T-helper 1 cell treated with Interleukin-12 subunit alpha and Interleukin-12 subunit beta and Interleukin-4 antibody, amounts not matched to agents 30 μg/mL and 1 μg/mL, for 36 hours (primary cell): ENCODE data around the gene NIT2.

Experiments used
- H3K27ac Mint-ChIP-seq: one replicate; pipeline ENCODE4 v1.8.0; 2021; ENCODE audit warnings: mild to moderate bottlenecking, mixed read lengths
- H3K27me3 Mint-ChIP-seq: one replicate; pipeline ENCODE4 v1.8.0; 2021; ENCODE audit warnings: low read depth, mixed read lengths
- H3K36me3 Mint-ChIP-seq: one replicate; pipeline ENCODE4 v1.8.0; 2021; ENCODE audit warnings: low read depth, mixed read lengths
- H3K4me1 Mint-ChIP-seq: one replicate; pipeline ENCODE4 v1.8.0; 2021; ENCODE audit warnings: low read depth, mixed read lengths
- H3K4me3 Mint-ChIP-seq: one replicate; pipeline ENCODE4 v1.8.0; 2021; ENCODE audit warnings: mild to moderate bottlenecking, moderate library complexity, mixed read lengths
- H3K9me3 Mint-ChIP-seq: one replicate; pipeline ENCODE4 v1.8.0; 2021; ENCODE audit warnings: mixed read lengths

The NIT2 gene, protein sequence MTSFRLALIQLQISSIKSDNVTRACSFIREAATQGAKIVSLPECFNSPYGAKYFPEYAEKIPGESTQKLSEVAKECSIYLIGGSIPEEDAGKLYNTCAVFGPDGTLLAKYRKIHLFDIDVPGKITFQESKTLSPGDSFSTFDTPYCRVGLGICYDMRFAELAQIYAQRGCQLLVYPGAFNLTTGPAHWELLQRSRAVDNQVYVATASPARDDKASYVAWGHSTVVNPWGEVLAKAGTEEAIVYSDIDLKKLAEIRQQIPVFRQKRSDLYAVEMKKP

DNA sequence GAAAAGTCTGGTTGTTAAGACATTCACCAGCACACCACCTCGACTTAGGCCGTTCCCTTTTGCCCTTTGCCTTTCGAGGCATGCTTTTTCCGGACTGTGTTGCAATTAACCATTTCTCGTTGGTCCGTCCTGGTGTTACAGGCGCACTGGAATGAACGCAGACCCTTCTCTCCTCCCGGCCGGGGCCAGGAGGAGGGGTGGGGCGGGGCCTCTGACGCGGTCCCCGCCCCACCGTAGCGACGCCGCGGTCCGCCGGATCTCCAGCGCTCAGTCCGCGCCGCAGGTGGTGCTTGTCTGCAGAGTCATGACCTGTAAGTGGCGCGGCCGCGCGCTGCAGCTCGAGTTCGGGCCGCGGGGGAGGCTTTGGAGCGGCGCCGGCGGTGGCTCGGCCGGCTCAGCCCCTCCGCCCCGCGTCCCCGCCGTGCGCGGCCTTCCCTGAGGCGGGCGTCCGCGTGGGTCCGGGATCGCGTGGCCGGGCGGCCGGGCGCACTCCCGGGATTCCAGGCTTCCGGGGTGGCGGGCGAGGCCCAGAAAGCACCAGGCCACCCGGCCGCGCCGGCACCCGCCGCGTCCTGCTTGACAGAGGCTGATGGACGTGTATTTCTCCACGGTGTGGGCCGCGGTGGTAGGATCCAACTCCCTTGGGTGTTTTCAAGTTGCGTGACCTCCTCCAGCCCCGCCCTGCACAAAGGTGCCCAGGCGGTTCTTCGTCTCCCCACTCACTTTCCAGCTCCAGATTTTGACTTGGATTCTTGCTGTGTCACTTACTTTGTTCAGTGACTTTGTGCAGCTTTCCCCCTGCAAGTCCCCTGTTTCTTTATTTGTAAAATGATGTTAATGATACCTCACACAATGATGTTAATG, at the start of gene NIT2:
Gene NIT2, plus strand, starts transcription at position 270 of the 864 bp plus-strand sequence. Its CDS starts 35 bp downstream, at position 305.
- H3K9me3 Mint-ChIP-seq = no peaks in the 10 kb centered on the region
- peaks cover 13% of the 10 kb centered on the region for H3K4me1 Mint-ChIP-seq
- no peaks in the 10 kb centered on the region for H3K27me3 Mint-ChIP-seq
- H3K36me3 Mint-ChIP-seq = peaks cover 2% of the 10 kb centered on the region
- H3K4me3 Mint-ChIP-seq = peak within 1 kb of the TSS; percentile 90
- H3K27ac Mint-ChIP-seq = peak within 1 kb of the TSS; percentile 90

DNA sequence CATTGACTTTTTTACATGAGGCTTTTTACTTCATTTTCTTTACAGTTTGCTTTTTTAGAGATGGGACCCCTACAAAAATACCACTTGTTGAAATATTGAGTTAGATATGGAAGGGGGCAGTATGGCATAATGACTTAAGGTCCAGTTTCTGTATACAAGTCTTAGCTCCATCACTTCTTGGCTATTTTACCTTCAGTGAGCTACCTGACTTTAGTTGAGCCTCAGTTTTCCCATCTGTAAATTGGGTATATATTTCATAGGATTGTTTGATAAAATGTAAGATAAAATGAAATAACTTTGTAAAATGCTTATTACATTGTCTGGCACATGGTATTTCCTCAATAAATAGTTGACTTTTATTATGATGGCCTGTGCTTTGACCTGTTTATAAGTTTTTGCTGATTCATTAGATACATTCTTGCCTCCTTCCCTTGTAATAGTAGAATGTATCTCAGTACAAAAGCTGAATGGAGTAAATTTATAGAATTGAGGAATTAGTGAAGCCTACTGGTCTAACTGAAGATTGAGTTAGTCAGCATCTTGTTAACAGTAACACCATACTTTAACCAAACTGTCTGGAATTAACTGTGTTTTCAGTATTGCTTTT, 46.2 kb upstream of the NIT2 start:
- Mint-ChIP-seq H3K4me1 (peaks cover 2% of the 10 kb centered on the region), H3K9me3 (no peaks in the 10 kb centered on the region), H3K36me3 (peaks cover 18% of the 10 kb centered on the region), H3K4me3 (no peak overlapping the region), H3K27me3 (no peaks in the 10 kb centered on the region), H3K27ac (no peak overlapping the region)

DNA sequence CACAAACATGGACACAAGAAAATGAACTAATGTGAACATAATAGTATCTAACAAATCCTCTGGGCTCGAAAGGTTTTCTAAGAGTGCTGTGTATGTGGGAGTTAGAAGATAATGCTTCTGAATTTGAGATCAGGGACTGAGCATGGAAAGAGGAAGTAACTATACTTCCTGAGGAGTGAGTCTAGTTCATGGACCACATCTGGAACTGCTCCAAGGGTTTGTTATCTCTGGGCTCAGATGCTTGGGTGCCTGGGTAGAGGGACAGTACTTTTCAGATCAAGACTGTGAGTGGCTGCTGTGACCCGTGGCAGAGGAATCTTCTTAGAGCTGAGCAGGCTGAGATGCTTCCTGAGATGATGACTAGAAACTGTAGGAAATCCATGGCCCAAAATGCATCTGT, 45.2 kb upstream of the NIT2 start:
- peak overlapping the region; percentile 35 for H3K27ac Mint-ChIP-seq
- H3K4me1 Mint-ChIP-seq = peaks cover 2% of the 10 kb centered on the region
- no peaks in the 10 kb centered on the region for H3K9me3 Mint-ChIP-seq
- peaks cover 15% of the 10 kb centered on the region for H3K36me3 Mint-ChIP-seq
- H3K27me3 Mint-ChIP-seq = no peaks in the 10 kb centered on the region
- H3K4me3 Mint-ChIP-seq = no peak overlapping the region

DNA sequence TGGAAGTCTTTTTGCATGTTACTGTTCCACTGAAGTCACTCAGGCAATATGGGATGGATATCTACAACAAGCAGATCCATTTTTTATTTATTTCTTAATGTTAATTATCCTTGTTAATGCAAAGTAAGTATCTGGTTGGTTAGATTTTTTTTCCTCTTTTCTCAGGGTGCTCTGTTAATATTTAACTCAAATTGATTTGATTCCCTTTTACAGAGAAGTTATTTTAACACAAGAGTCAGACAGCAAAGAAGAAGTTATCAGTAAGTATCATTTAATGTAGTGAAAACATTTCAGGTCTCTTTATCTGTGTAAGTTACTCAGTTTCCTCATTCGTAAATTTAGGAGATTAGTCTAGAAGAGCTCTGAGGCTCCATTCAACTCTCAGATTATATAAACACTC, 39.5 kb upstream of the NIT2 start:
- no peaks in the 10 kb centered on the region for H3K4me1 Mint-ChIP-seq
- peaks cover 10% of the 10 kb centered on the region for H3K36me3 Mint-ChIP-seq

DNA sequence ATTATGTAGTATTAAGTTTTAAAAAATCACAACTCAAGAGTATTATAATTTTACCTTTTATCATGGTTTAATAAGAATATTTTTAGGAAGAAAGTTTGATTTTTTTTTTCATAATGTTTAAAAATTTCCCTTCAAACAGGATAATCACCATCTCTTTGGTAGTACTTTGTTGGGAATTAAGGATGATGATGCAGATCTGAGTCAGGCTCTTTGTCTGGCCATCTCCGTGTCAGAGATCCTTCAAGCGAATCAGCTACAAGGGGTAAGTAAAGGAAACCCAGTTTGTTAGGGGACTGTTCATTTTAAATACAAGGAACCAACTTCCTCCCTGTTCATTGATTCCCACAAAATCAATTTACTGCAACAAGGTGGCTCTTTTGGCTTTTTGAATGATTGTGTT, 36.8 kb upstream of the NIT2 start:
- H3K9me3 Mint-ChIP-seq = no peaks in the 10 kb centered on the region
- H3K27ac Mint-ChIP-seq = no peak overlapping the region
- peaks cover 10% of the 10 kb centered on the region for H3K36me3 Mint-ChIP-seq
- H3K27me3 Mint-ChIP-seq = no peaks in the 10 kb centered on the region
- H3K4me3 Mint-ChIP-seq = no peak overlapping the region
- H3K4me1 Mint-ChIP-seq = no peaks in the 10 kb centered on the region

More for the DNA sequence above, 39.5 kb upstream of the NIT2 start:
- Mint-ChIP-seq H3K9me3 (no peaks in the 10 kb centered on the region), H3K27me3 (no peaks in the 10 kb centered on the region), H3K4me3 (no peak overlapping the region), H3K27ac (no peak overlapping the region)

DNA sequence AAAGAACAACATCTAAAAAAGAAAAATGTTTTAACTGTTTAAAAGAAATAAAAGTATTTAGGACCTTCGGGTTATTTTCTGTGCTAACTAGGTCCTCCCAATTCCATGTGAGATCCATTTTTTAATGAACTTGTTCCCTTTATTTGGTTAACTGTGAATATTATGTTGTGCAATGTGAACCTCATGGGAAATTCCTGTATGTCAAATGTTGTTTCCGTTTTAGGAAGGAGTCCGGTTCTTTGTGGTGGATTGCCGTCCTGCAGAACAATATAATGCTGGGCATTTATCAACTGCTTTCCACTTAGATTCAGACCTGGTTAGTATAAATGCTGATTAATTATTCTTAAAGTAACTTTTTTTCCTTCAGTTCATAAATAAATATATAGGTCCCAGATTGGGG, 35.5 kb upstream of the NIT2 start:
- peaks cover 14% of the 10 kb centered on the region for H3K36me3 Mint-ChIP-seq

DNA sequence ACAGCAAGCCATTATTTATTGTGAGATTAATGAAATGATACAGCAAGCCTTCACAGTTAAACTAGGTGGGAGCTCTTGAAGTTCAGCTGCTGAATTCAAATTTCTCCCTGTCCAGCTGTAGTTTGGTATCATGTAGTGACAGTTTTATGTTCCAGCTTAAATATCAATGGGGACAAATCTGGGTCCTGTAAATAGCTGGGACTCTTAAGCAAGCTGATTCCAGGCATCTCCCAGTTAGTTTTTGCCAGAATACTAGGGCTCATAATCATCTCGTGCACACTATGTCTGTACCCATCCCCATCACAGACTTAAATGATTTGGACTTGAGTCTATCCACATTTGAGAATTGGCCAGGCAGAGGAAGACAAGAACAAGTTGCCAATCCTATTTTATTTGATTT, 27.9 kb upstream of the NIT2 start:
- no peaks in the 10 kb centered on the region for H3K9me3 Mint-ChIP-seq
- peaks cover 3% of the 10 kb centered on the region for H3K4me1 Mint-ChIP-seq
- peaks cover 11% of the 10 kb centered on the region for H3K36me3 Mint-ChIP-seq
- no peak overlapping the region for H3K27ac Mint-ChIP-seq
- no peaks in the 10 kb centered on the region for H3K27me3 Mint-ChIP-seq
- no peak overlapping the region for H3K4me3 Mint-ChIP-seq

More for the DNA sequence above, 35.5 kb upstream of the NIT2 start:
- Mint-ChIP-seq H3K27me3 (no peaks in the 10 kb centered on the region), H3K4me1 (no peaks in the 10 kb centered on the region), H3K27ac (no peak overlapping the region), H3K4me3 (no peak overlapping the region), H3K9me3 (no peaks in the 10 kb centered on the region)

DNA sequence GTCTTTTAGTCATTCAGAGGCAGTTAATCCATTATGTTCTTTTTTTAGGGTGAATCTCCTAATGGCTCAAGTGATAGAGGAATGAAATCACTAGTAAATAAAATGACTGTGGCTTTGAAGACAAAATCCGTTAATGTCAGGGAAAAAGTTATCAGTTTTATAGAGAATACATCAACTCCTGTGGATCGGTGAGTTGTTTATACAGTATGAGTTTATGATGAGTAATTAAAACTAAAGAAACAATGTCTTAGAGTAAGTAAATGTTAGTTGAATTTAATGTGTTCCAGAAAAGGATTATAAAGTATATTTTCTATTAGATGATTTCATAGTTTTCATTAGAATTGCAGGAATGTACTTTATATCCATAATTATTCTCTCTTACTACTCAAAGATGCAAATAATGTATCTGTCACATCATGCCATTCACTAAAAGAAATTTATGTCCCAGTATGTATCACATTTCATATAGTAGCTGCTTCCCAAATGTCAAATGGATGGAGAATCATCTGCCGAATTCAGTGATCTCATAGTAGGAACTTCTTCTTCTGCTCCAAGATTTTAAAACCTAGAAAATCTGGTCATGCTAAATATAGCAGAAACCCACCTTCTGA, 24.1 kb upstream of the NIT2 start:
- no peaks in the 10 kb centered on the region for H3K9me3 Mint-ChIP-seq
- no peaks in the 10 kb centered on the region for H3K27me3 Mint-ChIP-seq
- peaks cover 5% of the 10 kb centered on the region for H3K4me1 Mint-ChIP-seq
- peaks cover 11% of the 10 kb centered on the region for H3K36me3 Mint-ChIP-seq
- H3K4me3 Mint-ChIP-seq = no peak overlapping the region
- no peak overlapping the region for H3K27ac Mint-ChIP-seq

DNA sequence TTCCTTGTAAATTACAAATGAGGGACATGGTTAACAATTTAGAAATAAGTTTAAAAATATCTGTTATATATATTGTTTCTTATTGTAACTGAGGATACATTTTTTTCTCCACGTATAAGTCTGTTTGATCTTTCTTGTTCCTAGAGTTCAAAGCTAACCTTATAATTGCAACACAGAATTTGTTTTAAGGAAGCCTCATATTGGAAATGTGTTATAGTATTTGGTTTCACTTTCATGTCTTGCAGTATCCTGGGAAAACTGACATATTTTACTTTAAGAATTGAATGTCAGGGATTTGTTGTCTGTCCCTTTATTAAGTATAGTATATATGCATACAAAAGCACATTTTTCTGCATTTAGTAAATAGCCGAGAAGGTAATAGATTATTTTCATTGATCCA, 23.5 kb upstream of the NIT2 start:
- Mint-ChIP-seq H3K27me3 (no peaks in the 10 kb centered on the region), H3K36me3 (peaks cover 11% of the 10 kb centered on the region), H3K4me3 (no peak overlapping the region), H3K4me1 (peaks cover 5% of the 10 kb centered on the region), H3K9me3 (no peaks in the 10 kb centered on the region), H3K27ac (no peak overlapping the region)

DNA sequence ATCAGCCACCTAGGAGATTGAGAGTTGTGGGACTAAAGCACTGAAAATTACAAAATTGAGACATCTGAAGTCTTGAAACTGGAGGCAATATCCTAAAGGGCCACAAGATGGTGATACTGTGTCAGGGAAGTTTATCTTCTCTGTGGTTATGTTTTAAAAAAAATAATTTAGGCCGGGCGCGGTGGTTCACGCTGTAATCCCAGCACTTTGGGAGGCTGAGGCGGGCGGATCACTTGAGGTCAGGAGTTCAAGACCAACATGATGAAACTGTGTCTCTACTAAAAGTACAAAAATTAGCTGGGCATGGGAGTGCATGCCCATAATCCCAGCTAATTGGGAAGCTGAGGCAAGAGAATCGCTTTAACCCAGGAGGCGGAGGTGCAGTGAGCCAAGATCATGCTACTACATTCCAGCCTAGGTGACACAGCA, 17.9 kb upstream of the NIT2 start:
- Mint-ChIP-seq H3K27ac (peak overlapping the region; percentile 42), H3K4me3 (peak overlapping the region; percentile 41), H3K27me3 (no peaks in the 10 kb centered on the region), H3K4me1 (peaks cover 13% of the 10 kb centered on the region), H3K36me3 (peaks cover 12% of the 10 kb centered on the region), H3K9me3 (no peaks in the 10 kb centered on the region)

DNA sequence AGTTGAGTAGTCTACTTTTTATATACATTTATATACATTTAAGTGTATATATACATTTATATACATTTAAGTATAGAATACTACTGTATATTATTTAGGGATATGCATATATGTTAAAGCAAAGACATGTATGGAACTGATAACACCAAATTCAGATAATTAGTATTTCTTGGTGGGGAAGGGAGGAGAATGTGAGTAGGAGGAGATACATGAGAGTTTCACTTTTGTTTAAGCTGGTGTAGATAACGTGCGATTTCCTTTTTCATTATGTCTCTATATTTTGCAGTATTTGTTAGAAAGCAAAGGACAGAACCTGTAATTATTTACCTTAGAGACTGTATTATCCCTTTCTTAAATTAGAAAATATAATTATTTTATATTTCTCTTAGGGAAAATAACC, 16.6 kb upstream of the NIT2 start:
- Mint-ChIP-seq H3K27ac (peak overlapping the region; percentile 82), H3K4me3 (peak overlapping the region; percentile 45), H3K4me1 (peaks cover 10% of the 10 kb centered on the region), H3K27me3 (no peaks in the 10 kb centered on the region), H3K36me3 (peaks cover 11% of the 10 kb centered on the region), H3K9me3 (no peaks in the 10 kb centered on the region)

DNA sequence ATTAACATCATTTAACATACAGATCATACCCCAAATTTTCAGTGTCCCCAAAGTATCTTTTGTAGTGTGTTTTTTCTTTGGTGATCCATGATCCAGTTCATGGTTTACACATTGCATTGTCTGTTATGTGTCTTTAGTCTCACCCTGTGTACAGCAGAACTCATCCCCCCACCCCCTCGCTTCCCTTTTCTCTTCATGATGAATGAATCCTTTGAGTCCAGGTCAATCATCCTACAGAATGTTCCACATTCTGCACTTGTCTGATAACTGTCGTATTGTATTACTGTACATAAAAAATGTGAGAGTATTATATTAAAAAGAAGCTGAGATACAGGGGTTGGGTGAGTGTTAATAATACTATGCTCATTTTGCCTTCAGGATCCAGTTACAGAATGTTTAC, 14.6 kb upstream of the NIT2 start:
- Mint-ChIP-seq H3K36me3 (peaks cover 11% of the 10 kb centered on the region), H3K9me3 (no peaks in the 10 kb centered on the region), H3K27ac (no peak overlapping the region), H3K4me3 (no peak overlapping the region), H3K27me3 (no peaks in the 10 kb centered on the region), H3K4me1 (peaks cover 10% of the 10 kb centered on the region)

DNA sequence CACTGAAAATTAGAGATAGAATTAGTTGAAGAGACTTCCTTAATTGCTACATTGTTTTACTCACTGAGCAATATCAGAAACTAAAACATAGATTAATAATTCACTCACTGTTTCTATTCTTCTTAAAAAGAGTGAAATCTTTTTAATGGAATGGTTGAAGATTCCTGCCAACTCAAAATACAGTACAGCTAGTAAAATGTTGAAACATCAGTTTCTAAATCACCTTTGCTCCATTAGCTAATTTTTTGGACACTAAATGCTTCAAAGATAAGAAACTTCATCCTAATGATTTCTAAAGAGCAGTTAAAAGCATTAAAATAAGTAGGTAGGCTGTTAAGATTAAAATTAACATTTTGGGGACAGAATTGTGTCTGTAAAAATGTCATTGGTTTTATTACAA, 10.5 kb upstream of the NIT2 start:
- Mint-ChIP-seq H3K9me3 (peaks cover 9% of the 10 kb centered on the region), H3K4me1 (no peaks in the 10 kb centered on the region), H3K4me3 (no peak overlapping the region), H3K27me3 (no peaks in the 10 kb centered on the region), H3K36me3 (peaks cover 14% of the 10 kb centered on the region), H3K27ac (no peak overlapping the region)

DNA sequence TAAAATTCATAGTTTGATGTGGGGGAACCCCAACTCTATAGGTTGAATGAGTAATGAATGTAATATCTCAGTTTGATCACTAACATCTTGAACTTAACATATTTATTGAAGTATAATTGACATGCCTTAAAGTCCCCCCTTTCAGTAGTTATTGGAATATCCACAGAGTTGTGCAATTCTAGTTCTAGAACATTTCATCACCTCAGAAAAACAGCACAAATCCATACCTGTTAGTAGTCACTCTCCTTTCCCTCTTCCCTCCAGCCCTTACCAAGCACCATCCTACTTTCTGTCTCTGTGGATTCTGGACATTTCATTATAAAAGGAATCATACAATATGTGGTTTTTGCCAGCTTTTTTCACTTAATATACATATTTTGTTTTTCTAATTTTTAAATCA, 8.7 kb upstream of the NIT2 start:
- no peak overlapping the region for H3K27ac Mint-ChIP-seq
- H3K36me3 Mint-ChIP-seq = peaks cover 8% of the 10 kb centered on the region
- H3K4me3 Mint-ChIP-seq = no peak overlapping the region
- peaks cover 9% of the 10 kb centered on the region for H3K9me3 Mint-ChIP-seq
- no peaks in the 10 kb centered on the region for H3K4me1 Mint-ChIP-seq
- H3K27me3 Mint-ChIP-seq = no peaks in the 10 kb centered on the region
